ES-I3 (cell line): ENCODE results near the gene CPNE7.
"Not testable (repeated sequence)": the region's sequence is repeated elsewhere in the genome, so short reads cannot be mapped to it uniquely, and the experiment has no call there.

Source experiments
- H3K36me3 ChIP-seq: 2 replicates; pipeline ENCODE4 v1.6.1; 2013; ENCODE audit warnings: mild to moderate bottlenecking, low read length, control low read depth, moderate library complexity; ENCODE audit not compliant: insufficient read depth
- H3K4me1 ChIP-seq: 2 replicates; pipeline ENCODE4 v1.6.1; 2013; ENCODE audit warnings: mild to moderate bottlenecking, control low read depth, low read length; ENCODE audit not compliant: insufficient read depth
- H3K9ac ChIP-seq: 2 replicates; pipeline ENCODE4 v1.6.1; 2013; ENCODE audit warnings: low read depth, mild to moderate bottlenecking, low read length, moderate library complexity
- H3K9me3 ChIP-seq: 2 replicates; pipeline ENCODE4 v1.6.1; 2013; ENCODE audit warnings: mild to moderate bottlenecking, low read length, moderate library complexity; ENCODE audit not compliant: control insufficient read depth, insufficient read depth

Gene CPNE7

DNA sequence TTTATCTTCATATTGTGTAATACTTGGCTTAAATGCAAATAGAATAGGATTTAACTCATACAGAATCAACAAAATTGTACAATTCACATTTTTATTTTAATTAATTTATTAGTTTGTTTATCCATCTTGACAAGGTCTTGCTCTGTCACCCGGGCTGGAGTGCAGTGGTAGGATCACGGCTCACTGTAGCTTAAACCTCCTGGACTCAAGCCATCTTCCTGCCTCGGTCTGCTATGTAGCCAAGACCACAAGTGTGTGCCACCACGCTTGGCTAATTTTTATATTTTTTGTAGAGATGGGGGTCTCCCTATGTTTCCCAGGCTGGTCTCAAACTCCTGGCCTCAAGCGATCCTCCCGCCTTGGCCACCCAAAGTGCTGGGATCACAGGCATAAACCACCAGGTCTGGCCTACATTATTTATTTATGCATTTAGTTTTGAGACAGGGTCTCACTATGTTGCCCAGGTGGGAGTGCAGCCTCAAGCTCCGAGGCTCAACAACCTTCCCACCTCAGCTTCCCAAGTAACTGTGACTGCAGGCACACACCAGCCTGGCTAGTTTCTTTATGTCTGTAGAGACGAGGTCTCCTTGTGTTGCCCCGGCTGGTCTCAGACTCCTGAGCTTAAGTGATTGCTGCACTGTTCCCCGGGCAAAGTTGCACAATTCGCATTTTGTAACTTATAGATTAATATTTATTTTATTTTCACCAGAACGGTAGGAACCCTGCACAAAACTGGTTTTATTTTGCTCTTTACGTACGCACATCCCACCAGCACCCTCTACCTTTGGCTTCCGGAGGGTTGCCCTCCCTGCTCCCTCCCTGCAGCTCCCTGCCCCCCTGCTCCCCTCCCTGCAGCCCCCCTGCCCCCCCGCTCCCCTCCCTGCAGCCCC, 42.8 kb downstream of the CPNE7 start:
- H3K9me3 ChIP-seq = no peaks in the 10 kb centered on the region
- no peak overlapping the region for H3K9ac ChIP-seq
- no peaks in the 10 kb centered on the region; the same call in 1 of the 2 replicates for H3K4me1 ChIP-seq
- H3K36me3 ChIP-seq = no peaks in the 10 kb centered on the region

DNA sequence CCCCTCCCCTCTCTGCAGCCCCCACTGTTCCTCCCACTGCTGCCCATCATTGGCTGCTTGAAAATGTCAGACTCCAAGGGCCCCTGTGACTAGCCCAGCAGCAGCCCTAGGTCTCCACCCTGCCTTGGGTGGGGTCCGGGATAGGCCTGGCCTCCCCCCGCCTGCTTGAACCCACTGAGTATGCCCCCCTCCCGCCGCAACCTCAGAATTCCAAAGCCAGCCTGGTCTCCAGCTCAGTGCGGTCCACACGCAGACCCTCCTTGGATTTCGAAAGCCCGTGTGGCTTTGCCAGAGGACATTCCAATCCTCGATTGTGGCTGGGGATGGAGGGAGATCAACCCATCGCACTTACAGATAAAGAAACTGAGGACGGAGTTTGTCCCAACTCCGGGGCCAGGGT, 44.3 kb downstream of the CPNE7 start:
- H3K4me1 ChIP-seq = no peaks in the 10 kb centered on the region
- H3K9me3 ChIP-seq = no peaks in the 10 kb centered on the region
- H3K36me3 ChIP-seq = no peaks in the 10 kb centered on the region
- no peak overlapping the region for H3K9ac ChIP-seq

DNA sequence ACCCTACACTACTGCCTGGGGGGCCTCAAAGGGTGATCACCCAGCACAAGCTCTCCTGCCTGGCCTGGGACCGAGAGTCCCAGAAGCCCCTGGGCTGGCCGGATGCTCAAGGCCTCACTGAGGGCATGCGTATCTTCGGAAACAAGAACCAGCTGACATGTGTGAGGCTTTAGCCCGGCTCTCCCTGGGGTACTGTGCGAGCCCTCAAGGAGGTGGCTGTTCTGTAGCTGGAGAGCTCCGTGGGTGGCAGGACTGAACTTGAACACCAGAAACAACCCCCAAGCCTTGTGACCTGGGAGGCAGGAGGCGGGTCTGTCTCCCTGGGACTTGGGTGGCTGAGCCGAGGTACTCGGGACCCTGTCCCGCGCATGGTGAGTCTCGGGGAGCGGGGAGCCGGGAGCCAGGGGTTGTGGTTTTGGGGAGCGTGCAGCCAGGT, 44.9 kb downstream of the CPNE7 start:
- no peak overlapping the region for H3K9ac ChIP-seq

DNA sequence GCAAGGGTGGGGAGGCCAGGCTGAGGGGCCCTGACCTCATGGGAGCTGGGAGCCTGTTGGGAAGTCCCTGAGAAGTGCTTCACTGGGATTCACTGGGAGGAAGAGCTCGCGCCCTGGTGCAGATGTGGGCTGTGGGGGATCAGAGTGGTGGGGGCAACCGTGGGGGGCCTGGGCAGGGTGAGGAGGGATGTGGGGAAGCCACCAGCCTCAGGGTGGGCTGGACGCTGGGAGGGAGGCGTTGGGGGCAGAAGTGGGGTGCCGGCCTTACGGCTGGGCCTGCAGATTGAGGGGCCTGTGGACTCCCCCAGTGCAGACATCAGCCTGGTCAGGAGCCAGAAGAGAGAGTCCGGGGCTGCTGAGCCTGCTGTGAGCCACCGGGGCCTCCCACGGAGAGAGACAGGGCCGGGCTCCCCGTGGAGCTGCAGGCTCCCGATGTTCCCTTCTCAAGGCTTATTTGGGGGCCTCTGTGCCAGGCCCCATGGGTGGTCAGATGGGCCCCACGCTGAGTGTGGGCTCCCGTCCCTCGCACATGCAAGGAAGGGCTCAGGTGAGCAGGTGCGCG, 45.7 kb downstream of the CPNE7 start:
- no peak overlapping the region for H3K9ac ChIP-seq
- H3K36me3 ChIP-seq = no peaks in the 10 kb centered on the region
- H3K9me3 ChIP-seq = no peaks in the 10 kb centered on the region
- H3K4me1 ChIP-seq = 0 out of 2 replicates have a peak, but pooled peaks cover 3% of the 10 kb centered on the region

More for the DNA sequence above, 44.9 kb downstream of the CPNE7 start:
- Histone ChIP-seq H3K9me3 (no peaks in the 10 kb centered on the region), H3K4me1 (0 out of 2 replicates have a peak, but pooled peaks cover 3% of the 10 kb centered on the region), H3K36me3 (no peaks in the 10 kb centered on the region)

DNA sequence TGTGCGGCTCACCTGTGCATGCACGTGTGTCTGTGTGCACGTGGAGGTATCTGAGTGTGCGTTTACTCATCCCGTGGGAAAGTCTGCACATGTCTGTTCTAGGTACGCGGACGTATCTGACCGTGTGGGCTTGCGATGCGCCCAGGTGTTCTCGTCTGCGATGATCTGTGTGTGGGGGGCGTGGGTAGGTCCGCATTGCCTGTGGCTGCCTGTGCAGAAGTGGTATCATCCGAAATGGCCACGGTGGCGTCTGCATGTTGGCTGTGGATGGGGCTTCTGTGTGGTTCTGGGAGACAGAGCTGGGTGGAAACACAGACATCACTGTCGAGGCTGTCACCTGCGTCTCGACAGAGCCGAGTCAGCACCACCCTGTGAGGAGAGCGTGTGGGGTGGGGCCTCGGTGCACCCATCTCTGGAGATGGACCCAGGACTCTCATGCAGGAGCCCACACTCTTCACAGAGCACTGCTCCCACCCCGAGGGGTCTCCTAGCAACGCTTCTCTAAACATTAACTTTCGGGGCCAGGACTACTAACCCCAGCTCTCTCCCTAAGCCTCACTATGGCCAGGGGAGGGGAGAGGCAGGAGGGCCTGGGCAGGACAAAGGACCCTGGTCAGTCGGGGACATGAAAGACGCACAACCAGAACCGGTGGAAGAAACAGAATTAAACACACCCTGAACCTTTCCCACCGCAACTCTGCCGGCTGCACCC, 46.3 kb downstream of the CPNE7 start:
- Histone ChIP-seq H3K9ac (no peak overlapping the region), H3K4me1 (0 out of 2 replicates have a peak, but pooled peaks cover 3% of the 10 kb centered on the region), H3K9me3 (no peaks in the 10 kb centered on the region), H3K36me3 (no peaks in the 10 kb centered on the region)

- Histone ChIP-seq H3K36me3 (no peaks in the 10 kb centered on the region), H3K9me3 (no peaks in the 10 kb centered on the region), H3K9ac (no peak overlapping the region), H3K4me1 (0 out of 2 replicates have a peak, but pooled peaks cover 3% of the 10 kb centered on the region)
These were observed 48.1 kb downstream of the CPNE7 start for GRCh38 chr16:89623511-89624261.

DNA sequence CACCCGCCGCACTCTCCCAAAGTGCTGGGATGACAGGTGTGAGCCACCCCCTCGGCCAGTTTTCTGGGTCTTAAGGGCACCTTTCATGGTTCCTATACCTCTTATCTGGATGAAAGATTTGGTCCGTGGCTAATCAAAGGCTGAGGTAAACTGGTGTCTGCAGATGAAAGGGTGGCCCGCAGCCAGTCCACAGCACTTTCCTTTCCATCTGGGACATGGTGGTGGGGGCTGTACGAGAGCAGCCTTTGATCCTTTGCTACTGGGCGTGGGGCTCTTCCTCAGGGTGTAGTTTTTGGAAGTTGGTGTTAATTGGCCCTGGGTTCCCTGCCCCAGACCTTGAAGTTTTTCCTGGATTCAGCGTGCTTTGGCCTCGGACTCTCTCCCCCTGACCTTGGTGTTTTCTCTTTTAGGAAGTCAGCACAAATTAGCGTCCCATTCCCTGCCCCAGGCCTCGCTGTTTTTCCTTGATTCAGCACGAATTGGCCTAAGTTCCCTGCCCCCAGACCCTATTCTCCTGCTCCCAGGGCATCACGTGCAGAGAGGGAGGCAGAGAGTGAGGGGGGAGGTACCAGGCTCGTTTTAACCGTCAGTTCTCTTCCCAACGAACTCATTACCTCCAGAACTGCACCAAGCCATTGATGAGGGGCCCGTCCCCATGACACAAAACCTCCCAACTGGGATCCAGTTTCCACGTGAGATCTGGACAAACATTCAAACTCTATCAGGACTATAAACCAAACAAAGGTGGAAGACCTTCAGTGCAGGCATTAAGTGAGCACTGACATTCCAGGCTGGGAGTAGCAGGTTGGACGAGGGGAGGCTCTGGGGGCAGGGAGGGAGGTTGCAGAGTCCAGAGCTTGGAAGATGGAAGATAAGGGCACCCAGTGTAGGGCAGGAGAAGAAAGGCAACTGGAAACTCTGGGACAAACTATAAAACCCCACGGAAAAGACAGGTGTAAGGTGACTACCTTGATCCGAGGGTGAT, 49.5 kb downstream of the CPNE7 start:
- H3K4me1 ChIP-seq = 0 out of 2 replicates have a peak, but pooled peaks cover 3% of the 10 kb centered on the region
- H3K36me3 ChIP-seq = no peaks in the 10 kb centered on the region
- no peaks in the 10 kb centered on the region for H3K9me3 ChIP-seq
- H3K9ac ChIP-seq = no peak overlapping the region

DNA sequence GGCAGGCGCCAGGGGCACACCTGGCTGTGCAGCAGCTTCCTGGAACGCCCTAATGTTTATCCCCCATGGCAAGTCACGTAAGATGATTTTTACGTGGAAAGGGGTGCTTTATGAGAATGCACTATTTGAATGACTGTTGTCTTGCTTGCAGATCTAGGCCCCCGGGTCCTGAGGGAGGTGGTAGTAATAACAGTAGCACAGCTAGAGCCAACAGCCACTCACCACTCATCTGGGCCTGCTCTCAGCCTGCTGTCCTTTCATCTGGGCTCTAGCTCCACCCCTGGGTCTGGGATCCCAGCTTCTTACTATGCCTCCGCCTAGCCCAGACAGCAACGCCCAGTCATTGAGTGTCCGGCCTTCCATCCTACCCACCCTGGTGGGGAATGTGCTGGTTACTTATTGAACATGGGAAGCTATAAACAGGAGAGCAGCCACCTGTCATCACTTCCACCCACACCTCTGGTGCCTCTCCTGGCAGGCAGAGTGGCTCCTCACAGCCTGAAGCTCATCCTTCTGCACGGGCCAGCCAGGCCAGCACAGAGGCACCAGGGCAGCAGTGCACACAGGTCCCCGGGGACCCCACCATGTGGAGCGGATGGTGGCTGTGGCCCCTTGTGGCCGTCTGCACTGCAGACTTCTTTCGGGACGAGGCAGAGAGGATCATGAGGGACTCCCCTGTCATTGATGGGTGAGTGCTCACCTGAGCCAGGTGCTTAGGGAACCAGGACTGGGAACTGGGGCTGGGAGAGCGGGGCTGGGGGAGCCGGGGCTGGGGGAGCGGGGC, 54.5 kb downstream of the CPNE7 start:
- Histone ChIP-seq H3K4me1 (0 out of 2 replicates have a peak, but pooled peaks cover 3% of the 10 kb centered on the region), H3K9me3 (no peaks in the 10 kb centered on the region), H3K36me3 (no peaks in the 10 kb centered on the region), H3K9ac (no peak overlapping the region)

- no peak overlapping the region for H3K9ac ChIP-seq
- H3K9me3 ChIP-seq = no peaks in the 10 kb centered on the region
- no peaks in the 10 kb centered on the region for H3K4me1 ChIP-seq
- H3K36me3 ChIP-seq = no peaks in the 10 kb centered on the region
These were observed 57.6 kb downstream of the CPNE7 start for GRCh38 chr16:89633064-89633631.

- H3K4me1 ChIP-seq, H3K9ac ChIP-seq, H3K36me3 ChIP-seq, H3K9me3 ChIP-seq: not testable (repeated sequence)
These were observed 59.2 kb downstream of the CPNE7 start for GRCh38 chr16:89634463-89635385.

GRCh38 chr16:89636663-89637062, 61.1 kb downstream of the CPNE7 start:
- Histone ChIP-seq H3K9ac (no peak overlapping the region), H3K9me3 (no peaks in the 10 kb centered on the region), H3K36me3 (no peaks in the 10 kb centered on the region), H3K4me1 (no peaks in the 10 kb centered on the region)
